Activated CD8-positive, alpha-beta memory T cell treated with anti-CD3 and anti-CD28 coated beads, Interleukin-2, amount 10 ng/mL, durations not matched to agents 7 days and 5 days (primary cell): ENCODE measurements around the gene ARHGAP18. TPM values are rescaled to one million over a fixed set of nuclear protein-coding genes. Genes with fewer than 3 reads are reported as not detected.

Experiments used
- ATAC-seq: fragments of 150-1000 bp; cut with Tn5 transposase; one replicate; pipeline ENCODE4 v1.10.0; 2021; ENCODE audit warnings: moderate library complexity
- CTCF ChIA-PET: fragments of 350-600 bp; sonication (Branson Sonifier 250); formaldehyde crosslinking; loops from one replicate; lab custom pipeline; 2021; ENCODE audit warnings: antibody characterized with exemption; lab: Charles Lee
- DNase-seq: peaks from one replicate; pipeline ENCODE4 v3.0.0-alpha.2; 2020
- H3K27ac Mint-ChIP-seq: one replicate; pipeline ENCODE4 v1.8.0; 2021; ENCODE audit warnings: mild to moderate bottlenecking, mixed read lengths
- H3K27me3 Mint-ChIP-seq: one replicate; pipeline ENCODE4 v1.8.0; 2021; ENCODE audit warnings: mixed read lengths
- H3K36me3 Mint-ChIP-seq: one replicate; pipeline ENCODE4 v1.8.0; 2021; ENCODE audit warnings: mild to moderate bottlenecking, mixed read lengths
- H3K4me1 Mint-ChIP-seq: one replicate; pipeline ENCODE4 v1.8.0; 2021; ENCODE audit warnings: mixed read lengths
- H3K4me3 Mint-ChIP-seq: one replicate; pipeline ENCODE4 v1.8.0; 2021; ENCODE audit warnings: mild to moderate bottlenecking, moderate library complexity, mixed read lengths
- H3K9me3 Mint-ChIP-seq: one replicate; pipeline ENCODE4 v1.8.0; 2022; ENCODE audit warnings: low read depth, mixed read lengths
- total RNA-seq, 2 experiments: library from RNA; stranded (reverse); gene quantifications; one replicate each; pipeline ENCODE4 v1.2.3, GENCODE V29; 2021

Gene ARHGAP18
- total RNA-seq, 2 experiments from 2014 or later: 14.1 to 20.8 TPM

GRCh38 chr6:129684323-129684884 lies 25.6 kb downstream of the ARHGAP18 start:
- CTCF ChIA-PET: interaction anchor here (0.6 to 4.7 kb wide), 10 partner anchors 9 to 64 kb away, joined by 3 to 35 read pairs (median 5); partner anchors contain the start of gene ARHGAP18
- no peaks in the 10 kb centered on the region for H3K27me3 Mint-ChIP-seq

GRCh38 chr6:129683601-129684322 lies 26.2 kb downstream of the ARHGAP18 start:
- CTCF ChIA-PET: interaction anchor here (0.6 to 4.7 kb wide), 10 partner anchors 8 to 65 kb away, joined by 3 to 35 read pairs (median 5); partner anchors contain the start of gene ARHGAP18
- Mint-ChIP-seq H3K27me3 (no peaks in the 10 kb centered on the region), H3K36me3 (peaks cover 12% of the 10 kb centered on the region), H3K4me1 (peaks cover 63% of the 10 kb centered on the region), H3K9me3 (no peaks in the 10 kb centered on the region), H3K4me3 (peak overlapping the region; percentile 41), H3K27ac (peak overlapping the region; percentile 87)
- DNase-seq (peak; percentile 84), ATAC-seq (peak; percentile 95)

More at GRCh38 chr6:129684323-129684884, 25.6 kb downstream of the ARHGAP18 start:
- Mint-ChIP-seq H3K4me3 (peak overlapping the region; percentile 41), H3K36me3 (peaks cover 13% of the 10 kb centered on the region), H3K9me3 (no peaks in the 10 kb centered on the region), H3K4me1 (peaks cover 67% of the 10 kb centered on the region), H3K27ac (peak overlapping the region; percentile 87)
- no peak for ATAC-seq
- DNase-seq: no peak

- Mint-ChIP-seq H3K9me3 (no peaks in the 10 kb centered on the region), H3K4me1 (peaks cover 60% of the 10 kb centered on the region), H3K27ac (no peak overlapping the region), H3K27me3 (no peaks in the 10 kb centered on the region), H3K4me3 (no peak overlapping the region), H3K36me3 (peaks cover 13% of the 10 kb centered on the region)
- CTCF ChIA-PET: interaction anchor here (0.8 to 4.7 kb wide), 5 partner anchors 9 to 66 kb away, joined by 3 to 35 read pairs (median 4); partner anchors contain the start of gene ARHGAP18
- no peak for DNase-seq
- no peak for ATAC-seq
These were observed 28.1 kb downstream of the ARHGAP18 start for GRCh38 chr6:129681913-129682205.

- DNase-seq: no peak
- Mint-ChIP-seq H3K4me1 (peaks cover 54% of the 10 kb centered on the region), H3K27ac (no peak overlapping the region), H3K4me3 (no peak overlapping the region), H3K9me3 (no peaks in the 10 kb centered on the region), H3K27me3 (no peaks in the 10 kb centered on the region), H3K36me3 (peaks cover 18% of the 10 kb centered on the region)
- CTCF ChIA-PET: interaction anchor here (1.2 to 1.7 kb wide), 2 partner anchors 29 to 67 kb away, joined by 3 to 4 read pairs; partner anchors contain the start of gene ARHGAP18
- ATAC-seq: no peak
These were observed 29.3 kb downstream of the ARHGAP18 start for GRCh38 chr6:129680633-129681032.

GRCh38 chr6:129679758-129680157 lies 30.2 kb downstream of the ARHGAP18 start:
- ATAC-seq: no peak

GRCh38 chr6:129679275-129679674 lies 30.7 kb downstream of the ARHGAP18 start:
- ATAC-seq: no peak
- H3K27me3 Mint-ChIP-seq: no peaks in the 10 kb centered on the region

More at GRCh38 chr6:129679758-129680157, 30.2 kb downstream of the ARHGAP18 start:
- H3K27me3 Mint-ChIP-seq: no peaks in the 10 kb centered on the region
- peaks cover 50% of the 10 kb centered on the region for H3K4me1 Mint-ChIP-seq
- no peak overlapping the region for H3K4me3 Mint-ChIP-seq
- no peaks in the 10 kb centered on the region for H3K9me3 Mint-ChIP-seq
- no peak for DNase-seq
- H3K36me3 Mint-ChIP-seq: peaks cover 20% of the 10 kb centered on the region
- H3K27ac Mint-ChIP-seq: peak overlapping the region; percentile 3
- CTCF ChIA-PET: no interaction called here

GRCh38 chr6:129678463-129678862 lies 31.5 kb downstream of the ARHGAP18 start:
- Mint-ChIP-seq H3K27me3 (no peaks in the 10 kb centered on the region), H3K9me3 (no peaks in the 10 kb centered on the region), H3K4me1 (peaks cover 48% of the 10 kb centered on the region), H3K36me3 (peaks cover 21% of the 10 kb centered on the region), H3K4me3 (no peak overlapping the region), H3K27ac (no peak overlapping the region)
- CTCF ChIA-PET: interaction anchor here (1.3 kb wide), 1 partner anchor 8 kb away, joined by 4 read pairs; no protein-coding TSS in a partner anchor
- no peak for DNase-seq
- ATAC-seq: no peak

More at GRCh38 chr6:129679275-129679674, 30.7 kb downstream of the ARHGAP18 start:
- H3K4me1 Mint-ChIP-seq: peaks cover 49% of the 10 kb centered on the region
- no peak overlapping the region for H3K27ac Mint-ChIP-seq
- CTCF ChIA-PET: no interaction called here
- no peaks in the 10 kb centered on the region for H3K9me3 Mint-ChIP-seq
- no peak overlapping the region for H3K4me3 Mint-ChIP-seq
- peaks cover 20% of the 10 kb centered on the region for H3K36me3 Mint-ChIP-seq
- DNase-seq: no peak

GRCh38 chr6:129677620-129678325 lies 32.2 kb downstream of the ARHGAP18 start:
- peaks cover 53% of the 10 kb centered on the region for H3K4me1 Mint-ChIP-seq
- H3K9me3 Mint-ChIP-seq: no peaks in the 10 kb centered on the region
- CTCF ChIA-PET: interaction anchor here (0.9 to 1.3 kb wide), 4 partner anchors 8 to 98 kb away, joined by 3 to 5 read pairs (median 4); no protein-coding TSS in a partner anchor
- DNase-seq (no peak), ATAC-seq (no peak)
- no peaks in the 10 kb centered on the region for H3K27me3 Mint-ChIP-seq
- peaks cover 21% of the 10 kb centered on the region for H3K36me3 Mint-ChIP-seq
- no peak overlapping the region for H3K27ac Mint-ChIP-seq
- no peak overlapping the region for H3K4me3 Mint-ChIP-seq

- Mint-ChIP-seq H3K27ac (no peak overlapping the region), H3K4me1 (peaks cover 64% of the 10 kb centered on the region), H3K4me3 (no peak overlapping the region), H3K27me3 (no peaks in the 10 kb centered on the region), H3K36me3 (peaks cover 17% of the 10 kb centered on the region), H3K9me3 (no peaks in the 10 kb centered on the region)
- ATAC-seq (no peak), DNase-seq (no peak)
- CTCF ChIA-PET: interaction anchor here (0.6 to 2.8 kb wide), 5 partner anchors 9 to 55 kb away, joined by 3 to 11 read pairs (median 8); no protein-coding TSS in a partner anchor
These were observed 34.1 kb downstream of the ARHGAP18 start for GRCh38 chr6:129675669-129676472.

GRCh38 chr6:129673748-129674147 lies 36.2 kb downstream of the ARHGAP18 start:
- no peak overlapping the region for H3K4me3 Mint-ChIP-seq
- CTCF ChIA-PET: interaction anchor here (1.0 to 3.4 kb wide), 6 partner anchors 10 to 76 kb away, joined by 3 to 35 read pairs (median 4); no protein-coding TSS in a partner anchor

GRCh38 chr6:129672881-129673631 lies 36.9 kb downstream of the ARHGAP18 start:
- H3K9me3 Mint-ChIP-seq: no peaks in the 10 kb centered on the region
- H3K27me3 Mint-ChIP-seq: no peaks in the 10 kb centered on the region
- CTCF ChIA-PET: interaction anchor here (0.6 to 3.7 kb wide), 12 partner anchors 11 to 76 kb away, joined by 3 to 35 read pairs (median 4); partner anchors contain the start of gene ARHGAP18
- peaks cover 55% of the 10 kb centered on the region for H3K4me1 Mint-ChIP-seq
- ATAC-seq: peak; percentile 69
- H3K36me3 Mint-ChIP-seq: peaks cover 15% of the 10 kb centered on the region
- DNase-seq: peak; percentile 62
- peak overlapping the region; percentile 95 for H3K27ac Mint-ChIP-seq
- H3K4me3 Mint-ChIP-seq: peak overlapping the region; percentile 71

More at GRCh38 chr6:129673748-129674147, 36.2 kb downstream of the ARHGAP18 start:
- H3K27me3 Mint-ChIP-seq: no peaks in the 10 kb centered on the region
- DNase-seq: no peak
- no peak for ATAC-seq
- H3K9me3 Mint-ChIP-seq: no peaks in the 10 kb centered on the region
- peak overlapping the region; percentile 95 for H3K27ac Mint-ChIP-seq
- peaks cover 56% of the 10 kb centered on the region for H3K4me1 Mint-ChIP-seq
- H3K36me3 Mint-ChIP-seq: peaks cover 15% of the 10 kb centered on the region

GRCh38 chr6:129672341-129672682 lies 37.7 kb downstream of the ARHGAP18 start:
- H3K27ac Mint-ChIP-seq: peak overlapping the region; percentile 95
- peaks cover 53% of the 10 kb centered on the region for H3K4me1 Mint-ChIP-seq
- H3K4me3 Mint-ChIP-seq: peak overlapping the region; percentile 71
- peaks cover 11% of the 10 kb centered on the region for H3K36me3 Mint-ChIP-seq
- ATAC-seq: peak; percentile 68
- H3K9me3 Mint-ChIP-seq: no peaks in the 10 kb centered on the region
- H3K27me3 Mint-ChIP-seq: no peaks in the 10 kb centered on the region
- CTCF ChIA-PET: interaction anchor here (0.6 to 3.7 kb wide), 14 partner anchors 10 to 77 kb away, joined by 3 to 35 read pairs (median 6); partner anchors contain the start of gene ARHGAP18
- no peak for DNase-seq
